Thoracic aorta (tissue), 2 donors: ENCODE results near the gene BCL2L13. TPM values are rescaled to one million over a fixed set of nuclear protein-coding genes. Genes with fewer than 3 reads are reported as not detected.

ENCODE experiments used
- ATAC-seq: fragments of 150-250 bp; one replicate; pipeline ENCODE4 v1.8.0; 2017; ENCODE audit warnings: low read depth; ENCODE audit not compliant: insufficient number of reproducible peaks, low FRiP score
- DNase-seq: peaks from one replicate; pipeline ENCODE4 v3.0.0-alpha.2; 2020; ENCODE audit warnings: low spot score
- H3K27ac ChIP-seq, 2 donors: fragments of 200-600 bp; sonication (generic); 1 replicate in 1 of 2; 2 replicates in 1 of 2; pipeline ENCODE4 v1.5.1; 2016; ENCODE audit warnings: mild to moderate bottlenecking in 2 of 2, moderate library complexity in 2 of 2
- H3K27me3 ChIP-seq: fragments of 200-600 bp; sonication (generic); replicated peaks from 2 replicates; pipeline ENCODE4 v1.6.0; 2016; ENCODE audit warnings: mild to moderate bottlenecking; ENCODE audit not compliant: insufficient read depth
- H3K36me3 ChIP-seq: fragments of 200-600 bp; sonication (generic); one replicate; pipeline ENCODE4 v1.5.1; 2016
- H3K4me1 ChIP-seq, 2 donors: fragments of 200-600 bp; sonication (generic); 1 replicate in 1 of 2; 2 replicates in 1 of 2; pipeline versions ENCODE4 v1.5.1 to v1.6.0; 2016; ENCODE audit warnings: low read depth in 2 of 2, mild to moderate bottlenecking in 1 of 2; ENCODE audit not compliant: control insufficient read depth in 1 of 2
- H3K4me3 ChIP-seq: fragments of 200-600 bp; sonication (generic); 2 replicates; pipeline ENCODE4 v1.5.1; 2016; ENCODE audit warnings: mild to moderate bottlenecking
- H3K9me3 ChIP-seq: fragments of 200-600 bp; sonication (generic); 2 replicates; pipeline ENCODE4 v1.5.1; 2016
- total RNA-seq, 2 donors: library from RNA; depleted of rRNA; stranded (reverse); fragments of >200 nt; gene quantifications; one replicate each; pipeline versions ENCODE4 v1.1.0 to v1.2.3, GENCODE V29; 2016
- TF ChIP-seq, protein P1 (sequence below): fragments of 200-600 bp; sonication (generic); IDR thresholded peaks from one replicate; pipeline ENCODE4 v1.5.1; 2019; ENCODE audit warnings: antibody characterized with exemption

The BCL2L13 gene
- total RNA-seq, 2 donors from 2014 or later, result 38.0 to 43.4 TPM

DNA sequence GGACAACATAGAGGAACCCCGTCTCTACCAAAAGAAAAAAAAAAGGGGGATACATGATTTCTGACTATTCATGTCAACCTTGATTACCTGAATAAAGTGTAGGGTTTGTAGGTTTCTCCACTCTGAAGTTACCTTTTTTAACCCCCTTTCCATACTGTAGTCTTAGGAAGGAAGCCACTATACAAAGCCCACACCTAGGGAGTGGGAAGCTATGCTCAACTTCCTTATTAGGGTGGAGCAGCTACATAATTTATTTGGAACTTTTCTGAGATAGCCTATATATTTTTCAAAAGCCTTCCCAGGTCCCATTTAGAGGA, 9.4 kb upstream of the BCL2L13 start:
- Histone ChIP-seq H3K9me3 (no peaks in the 10 kb centered on the region), H3K27ac (peak overlapping the region; percentile 87 to 95), H3K27me3 (no peaks in the 10 kb centered on the region), H3K4me3 (peak overlapping the region; percentile 99), H3K36me3 (no peaks in the 10 kb centered on the region), H3K4me1 (peaks cover 17 to 25% of the 10 kb centered on the region in 2 donors)
- ATAC-seq, result no peak
- no peak for DNase-seq
- TF ChIP-seq, protein P1, sequence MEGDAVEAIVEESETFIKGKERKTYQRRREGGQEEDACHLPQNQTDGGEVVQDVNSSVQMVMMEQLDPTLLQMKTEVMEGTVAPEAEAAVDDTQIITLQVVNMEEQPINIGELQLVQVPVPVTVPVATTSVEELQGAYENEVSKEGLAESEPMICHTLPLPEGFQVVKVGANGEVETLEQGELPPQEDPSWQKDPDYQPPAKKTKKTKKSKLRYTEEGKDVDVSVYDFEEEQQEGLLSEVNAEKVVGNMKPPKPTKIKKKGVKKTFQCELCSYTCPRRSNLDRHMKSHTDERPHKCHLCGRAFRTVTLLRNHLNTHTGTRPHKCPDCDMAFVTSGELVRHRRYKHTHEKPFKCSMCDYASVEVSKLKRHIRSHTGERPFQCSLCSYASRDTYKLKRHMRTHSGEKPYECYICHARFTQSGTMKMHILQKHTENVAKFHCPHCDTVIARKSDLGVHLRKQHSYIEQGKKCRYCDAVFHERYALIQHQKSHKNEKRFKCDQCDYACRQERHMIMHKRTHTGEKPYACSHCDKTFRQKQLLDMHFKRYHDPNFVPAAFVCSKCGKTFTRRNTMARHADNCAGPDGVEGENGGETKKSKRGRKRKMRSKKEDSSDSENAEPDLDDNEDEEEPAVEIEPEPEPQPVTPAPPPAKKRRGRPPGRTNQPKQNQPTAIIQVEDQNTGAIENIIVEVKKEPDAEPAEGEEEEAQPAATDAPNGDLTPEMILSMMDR, result no peak

DNA sequence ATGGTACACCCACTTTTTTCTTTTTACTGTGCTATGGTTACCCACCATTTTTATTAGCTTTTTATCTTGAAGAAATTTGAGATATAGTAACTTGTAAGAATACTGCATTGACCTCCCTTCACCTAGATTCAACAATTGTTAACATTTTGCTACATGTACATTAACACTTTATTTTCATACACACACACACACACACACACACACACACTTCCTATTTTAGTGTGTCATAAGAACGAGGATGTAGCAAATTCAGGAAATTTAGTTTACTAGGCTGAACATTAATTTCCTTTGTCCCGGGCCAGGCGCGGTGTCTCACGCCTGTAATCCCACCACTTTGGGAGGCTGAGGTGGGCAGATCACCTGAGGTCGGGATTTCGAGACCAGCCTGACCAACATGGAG, 8.9 kb upstream of the BCL2L13 start:
- no peaks in the 10 kb centered on the region for H3K9me3 ChIP-seq
- H3K27ac ChIP-seq, result no peak overlapping the region
- H3K4me1 ChIP-seq, result peaks cover 17 to 25% of the 10 kb centered on the region in 2 donors
- H3K36me3 ChIP-seq, result no peaks in the 10 kb centered on the region
- DNase-seq, result no peak
- TF ChIP-seq, protein P1, result no peak
- ATAC-seq, result no peak
- peak overlapping the region; percentile 99 for H3K4me3 ChIP-seq
- no peaks in the 10 kb centered on the region for H3K27me3 ChIP-seq

DNA sequence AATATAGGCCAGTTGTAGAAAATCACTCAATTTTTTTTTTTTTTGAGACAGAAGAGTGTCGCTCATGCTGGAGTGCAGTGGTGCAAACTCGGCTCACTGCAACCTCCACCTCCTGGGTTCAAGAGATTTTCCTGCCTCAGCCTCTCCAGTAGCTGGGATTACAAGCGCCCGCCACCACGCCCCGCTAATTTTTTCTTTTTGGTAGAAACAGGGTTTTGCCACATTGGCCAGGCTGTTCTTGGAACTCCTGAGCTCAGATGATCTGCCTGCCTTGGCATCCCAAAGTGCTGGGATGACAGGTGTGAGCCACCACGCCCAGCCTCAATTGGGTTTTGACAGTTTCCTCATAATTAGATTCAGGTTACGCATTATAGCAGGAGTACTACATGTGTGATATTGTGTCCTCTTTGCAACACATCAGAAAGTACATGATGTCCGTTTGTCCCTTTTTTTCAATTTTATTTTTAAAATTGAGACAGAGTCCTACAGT, 7.4 kb upstream of the BCL2L13 start:
- TF ChIP-seq, protein P1, result no peak
- Histone ChIP-seq H3K27ac (no peak overlapping the region), H3K27me3 (no peaks in the 10 kb centered on the region), H3K9me3 (no peaks in the 10 kb centered on the region), H3K4me3 (no peak overlapping the region), H3K36me3 (no peaks in the 10 kb centered on the region), H3K4me1 (peaks cover 14 to 25% of the 10 kb centered on the region in 2 donors)
- ATAC-seq, result no peak
- DNase-seq, result no peak

DNA sequence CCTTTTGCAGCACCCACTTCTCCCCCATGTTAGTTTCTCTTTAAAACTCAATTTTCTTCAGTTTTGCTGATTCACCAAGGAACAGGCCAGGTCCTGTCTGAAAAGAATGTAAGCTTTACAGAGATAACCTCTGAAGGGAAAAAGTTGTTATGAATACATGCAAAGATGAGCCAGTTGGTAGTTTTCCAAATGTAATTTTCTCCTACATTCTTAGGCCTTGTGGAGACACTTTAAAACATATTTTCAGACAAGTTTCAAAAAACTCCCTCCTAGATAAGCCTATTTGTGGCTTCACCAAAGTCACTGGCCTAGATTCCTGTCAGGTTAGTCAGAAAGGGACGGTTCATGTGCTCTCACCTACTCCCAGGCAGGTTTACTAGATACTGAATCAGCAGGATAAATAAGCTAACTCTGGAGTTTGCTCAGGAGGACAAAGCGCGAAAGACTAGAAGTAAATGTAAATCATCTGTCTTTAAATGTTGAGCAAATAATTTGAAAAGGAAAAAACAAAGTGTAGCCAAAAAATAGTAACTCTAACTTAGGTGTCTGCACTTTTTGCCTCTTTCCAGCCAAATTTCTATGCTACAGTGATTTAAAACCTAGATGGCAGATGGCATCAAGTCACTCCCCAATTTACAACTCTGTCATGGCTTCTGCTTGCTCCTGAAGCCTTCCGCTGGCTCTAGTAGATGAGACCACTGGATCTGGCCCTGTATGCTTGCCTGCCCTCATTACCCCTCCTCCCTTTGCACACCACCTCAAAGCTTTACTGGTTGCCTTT, 5.2 kb upstream of the BCL2L13 start:
- ATAC-seq, result no peak
- Histone ChIP-seq H3K4me3 (no peak overlapping the region), H3K27ac (no peak overlapping the region), H3K4me1 (peaks cover 3 to 11% of the 10 kb centered on the region in 2 donors), H3K36me3 (no peaks in the 10 kb centered on the region), H3K9me3 (no peaks in the 10 kb centered on the region), H3K27me3 (no peaks in the 10 kb centered on the region)
- no peak for DNase-seq
- TF ChIP-seq, protein P1, result no peak

DNA sequence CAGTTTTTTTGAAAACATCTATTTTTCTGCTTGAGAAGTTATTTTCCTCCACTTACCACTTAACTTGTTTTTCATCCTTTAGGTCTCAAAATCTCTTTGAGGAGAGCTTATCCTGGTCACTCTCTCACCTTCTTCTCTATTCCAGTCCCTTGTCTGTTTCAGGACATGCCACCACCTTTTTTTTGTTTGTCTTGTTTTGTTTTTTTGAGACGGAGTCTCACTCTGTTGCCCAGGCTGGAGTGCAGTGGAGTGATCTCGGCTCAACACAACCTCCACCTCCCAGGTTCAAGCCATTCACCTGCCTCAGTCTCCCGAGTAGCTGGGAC, 4.6 kb upstream of the BCL2L13 start:
- no peak overlapping the region for H3K27ac ChIP-seq
- no peaks in the 10 kb centered on the region for H3K36me3 ChIP-seq
- H3K27me3 ChIP-seq, result no peaks in the 10 kb centered on the region
- DNase-seq, result no peak
- H3K4me3 ChIP-seq, result no peak overlapping the region
- TF ChIP-seq, protein P1, result no peak
- no peak for ATAC-seq
- H3K4me1 ChIP-seq, result peaks cover 3 to 10% of the 10 kb centered on the region in 2 donors
- no peaks in the 10 kb centered on the region for H3K9me3 ChIP-seq
